ENCODE measurements around the gene IKBKE.

The IKBKE gene

DNA sequence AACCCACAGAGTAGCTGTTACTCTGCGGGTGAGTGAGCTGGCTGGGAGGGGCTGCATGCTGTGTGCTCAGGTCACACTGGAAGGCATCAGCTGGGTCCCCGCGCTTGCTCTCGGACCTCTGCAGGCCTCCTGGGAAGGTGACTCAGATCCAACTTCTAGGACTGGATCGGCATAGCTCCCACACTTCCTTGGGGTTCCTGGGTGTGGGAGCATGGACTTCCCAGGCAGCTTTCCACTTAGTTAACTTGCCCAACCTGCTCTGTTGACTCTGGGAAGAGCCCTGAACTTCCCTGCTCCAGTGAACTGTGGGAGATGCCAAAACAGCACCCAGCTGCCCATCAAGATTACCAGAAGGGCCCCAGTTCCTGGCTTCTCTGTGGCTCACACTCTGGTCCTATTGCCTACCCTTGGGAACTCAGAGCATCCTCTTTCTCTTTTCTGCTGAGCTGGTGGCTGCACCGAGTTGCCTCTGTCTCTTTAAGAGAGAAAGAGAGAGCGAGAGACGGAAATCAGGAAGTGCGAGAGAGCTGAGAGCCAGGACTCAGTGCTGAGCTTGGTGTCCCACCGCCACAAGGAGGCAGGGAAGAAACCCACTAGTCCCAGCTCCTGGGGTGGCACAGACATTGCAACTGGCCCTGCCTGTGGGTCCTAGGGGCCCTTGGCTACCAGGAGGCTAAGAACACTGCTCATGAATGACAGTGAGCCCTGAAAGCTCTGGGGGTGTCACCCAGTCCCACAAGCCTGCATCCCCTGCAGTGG, at the start of gene IKBKE:
IKBKE (plus strand) TSS at position 544 of the 759 bp plus-strand sequence. CDS start 2,752 bp downstream, outside the sequence.
- no peak for DNase-seq

DNA sequence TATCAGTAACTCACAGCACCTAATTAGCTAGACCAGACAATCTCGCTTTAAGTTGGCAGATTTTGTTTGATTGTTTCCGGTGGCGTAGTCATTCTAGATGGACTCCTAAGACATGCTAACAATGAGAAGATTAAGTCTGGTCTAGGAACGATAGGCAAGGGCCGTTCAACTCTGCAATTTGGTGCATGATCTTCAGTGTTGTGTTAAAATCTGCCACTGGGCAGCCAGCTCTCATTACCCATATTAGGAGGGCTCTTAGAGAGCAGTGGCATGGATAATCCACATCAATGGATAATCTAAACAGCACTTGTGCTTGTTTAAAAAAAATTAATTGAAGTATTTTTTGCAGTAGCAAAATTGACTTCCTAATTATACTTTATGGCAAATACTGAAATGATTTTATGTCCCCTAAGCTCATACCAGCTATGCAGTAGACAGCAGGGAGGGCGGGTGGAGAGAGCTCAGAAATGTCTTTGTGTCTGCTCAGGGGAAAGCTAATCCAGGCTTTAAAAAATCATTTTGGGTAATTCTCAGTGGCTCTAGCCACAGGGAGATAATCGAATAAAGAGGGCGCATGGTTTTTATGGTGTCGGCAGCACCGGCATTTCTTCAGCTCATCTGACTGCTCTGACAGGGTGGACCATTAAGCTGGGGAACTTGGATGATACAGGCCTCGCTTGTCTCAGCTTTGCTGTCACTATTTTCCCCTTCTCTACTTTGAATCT, 48.5 kb upstream of the IKBKE start:
- DNase-seq: peak in 1 of 2 experiments; percentile 20

- DNase-seq: no peak
Observed at GRCh38 chr1:206422525-206422924, 47.8 kb upstream of the IKBKE start.

DNA sequence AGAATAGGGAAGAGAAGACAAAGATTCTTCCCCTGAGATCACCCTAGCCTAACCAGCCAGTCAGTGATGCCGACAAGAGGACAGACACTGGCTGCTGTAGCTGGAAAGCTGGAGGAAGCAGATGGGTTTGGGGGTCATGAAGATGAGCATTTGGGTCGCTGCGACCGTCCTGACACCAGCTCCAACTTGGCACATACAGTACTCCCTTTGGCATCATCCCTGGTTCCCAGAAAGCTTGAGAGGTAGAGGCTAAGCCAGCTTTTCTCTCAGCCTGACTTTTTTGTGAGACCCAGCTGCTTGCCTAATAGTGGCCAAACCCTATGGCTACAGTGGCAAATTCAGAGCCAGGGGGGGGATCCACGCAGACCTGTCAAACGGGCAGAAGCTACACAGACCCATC, 43.0 kb upstream of the IKBKE start:
- no peak for DNase-seq

- DNase-seq: no peak
Observed at GRCh38 chr1:206429421-206429820, 40.9 kb upstream of the IKBKE start.

DNA sequence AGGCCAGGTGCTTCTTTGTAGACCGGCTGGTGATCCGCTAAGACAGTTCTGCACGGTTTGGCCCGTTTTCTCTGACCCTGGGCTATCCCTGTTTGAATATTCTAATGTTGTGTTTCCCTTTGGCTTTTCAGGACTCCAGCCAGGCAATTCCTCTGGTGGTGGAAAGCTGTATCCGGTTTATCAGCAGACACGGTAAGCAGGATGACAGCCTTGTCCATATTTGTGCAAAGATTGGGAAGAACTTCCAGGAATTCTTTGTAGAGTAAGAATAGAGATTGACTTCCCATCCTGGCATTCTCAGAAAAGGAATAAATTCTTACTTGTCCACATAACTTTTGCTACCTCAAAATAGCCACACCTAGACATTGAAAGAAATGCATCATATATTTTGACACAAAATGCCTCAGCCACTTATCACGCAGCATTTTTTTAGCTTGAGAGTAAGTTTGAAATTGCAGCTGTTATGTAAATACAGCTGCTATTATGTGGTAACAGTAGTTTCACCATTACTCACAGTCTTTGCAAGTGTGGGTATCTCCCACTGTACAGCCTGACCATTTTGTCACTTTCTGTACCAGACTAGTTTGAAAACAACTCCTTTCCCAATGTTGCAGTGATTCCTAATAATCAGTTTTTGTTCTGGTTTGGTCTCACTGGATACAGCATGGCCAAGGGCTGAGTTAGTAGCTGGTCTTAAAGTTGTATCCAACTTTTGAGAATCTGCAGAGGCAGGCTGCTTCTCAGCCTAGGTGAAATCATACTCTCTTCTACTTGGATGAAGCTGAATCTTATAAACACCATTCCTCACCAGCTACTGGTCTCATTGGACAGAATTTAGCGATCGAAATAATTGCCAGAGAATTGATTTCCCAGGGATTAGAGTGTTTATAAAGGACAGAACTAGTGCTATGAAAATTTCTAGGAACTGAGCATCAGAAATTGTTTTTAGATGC, 40.0 kb upstream of the IKBKE start:
- DNase-seq: no peak

DNA sequence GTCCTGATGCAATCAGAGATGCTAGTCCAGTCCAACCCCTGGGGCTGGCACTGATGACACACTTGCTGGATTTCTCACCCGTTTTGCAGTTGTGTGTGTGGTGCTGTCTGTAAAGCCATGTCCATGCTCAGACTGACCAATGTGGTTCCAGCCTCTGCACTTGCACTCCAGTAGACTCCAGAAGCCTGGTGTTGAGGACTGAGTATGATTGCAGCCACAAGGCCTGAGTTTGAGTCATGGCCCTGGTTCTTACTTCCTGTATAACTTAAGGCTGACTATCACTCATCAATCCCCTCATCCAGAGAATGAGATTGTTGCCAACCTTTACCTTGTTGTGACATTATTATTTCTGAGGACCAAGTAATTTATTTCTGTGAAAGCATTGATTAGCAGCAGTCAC, 34.8 kb upstream of the IKBKE start:
- DNase-seq: no peak

DNA sequence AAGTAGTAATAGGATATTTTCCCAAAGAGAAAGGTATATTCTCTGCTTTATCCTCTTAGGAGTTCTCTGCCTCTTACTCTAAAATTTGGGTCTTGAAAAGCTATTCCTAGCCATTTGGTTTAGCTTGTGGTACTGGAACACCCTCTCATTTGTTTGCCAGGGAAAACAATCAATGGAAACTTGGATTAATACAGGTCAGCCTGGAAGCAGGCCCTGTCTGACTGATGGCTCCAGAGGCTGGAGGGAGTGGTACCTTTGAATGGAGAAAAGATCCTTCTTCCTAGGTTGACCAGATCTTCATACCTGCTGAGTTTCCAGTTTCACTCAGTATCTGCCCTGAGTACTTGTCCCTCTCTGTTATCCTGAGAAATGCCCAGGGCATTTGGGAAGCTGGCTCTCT, 31.7 kb upstream of the IKBKE start:
- DNase-seq: no peak

DNA sequence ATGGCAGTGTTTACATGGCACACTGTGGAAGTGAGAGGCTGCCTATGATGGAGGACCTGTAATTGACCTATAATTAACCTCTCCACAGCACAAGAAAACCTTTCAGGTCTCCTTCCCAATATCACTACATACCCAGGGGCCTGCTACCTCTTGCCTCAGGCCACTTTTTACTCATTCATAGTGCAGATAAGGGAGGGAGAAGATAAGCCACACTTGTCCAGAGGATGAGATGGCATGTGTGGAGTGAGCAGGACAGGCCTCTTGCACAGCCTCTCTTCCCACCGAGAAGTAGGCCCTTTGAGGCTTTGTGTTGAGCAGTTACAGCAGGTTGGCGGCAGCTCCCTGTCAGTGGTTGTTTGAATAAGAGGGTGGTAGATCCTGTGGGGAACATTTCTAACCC, 31.1 kb upstream of the IKBKE start:
- DNase-seq: no peak

- no peak for DNase-seq
Observed at GRCh38 chr1:206441336-206441967, 28.8 kb upstream of the IKBKE start.

DNA sequence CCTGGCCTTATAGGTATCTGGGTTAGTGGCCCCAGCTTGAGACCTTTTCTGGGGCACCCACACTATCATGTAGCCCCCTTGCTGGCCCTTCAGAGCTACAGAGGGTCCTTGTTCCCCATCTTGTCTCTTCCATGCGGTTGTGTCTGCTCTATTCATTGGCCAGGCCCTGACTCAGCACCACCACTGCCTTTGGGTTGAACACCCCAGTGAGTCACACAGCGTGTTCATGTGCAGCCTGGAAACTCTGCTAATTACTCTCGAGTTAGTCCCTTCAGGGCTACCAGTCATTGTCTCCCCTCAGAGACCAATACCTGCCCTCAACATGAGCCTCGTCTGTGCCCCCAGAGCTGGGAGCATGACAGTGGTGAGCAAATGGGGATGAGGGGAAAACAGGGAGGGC, 28.2 kb upstream of the IKBKE start:
- no peak for DNase-seq

DNA sequence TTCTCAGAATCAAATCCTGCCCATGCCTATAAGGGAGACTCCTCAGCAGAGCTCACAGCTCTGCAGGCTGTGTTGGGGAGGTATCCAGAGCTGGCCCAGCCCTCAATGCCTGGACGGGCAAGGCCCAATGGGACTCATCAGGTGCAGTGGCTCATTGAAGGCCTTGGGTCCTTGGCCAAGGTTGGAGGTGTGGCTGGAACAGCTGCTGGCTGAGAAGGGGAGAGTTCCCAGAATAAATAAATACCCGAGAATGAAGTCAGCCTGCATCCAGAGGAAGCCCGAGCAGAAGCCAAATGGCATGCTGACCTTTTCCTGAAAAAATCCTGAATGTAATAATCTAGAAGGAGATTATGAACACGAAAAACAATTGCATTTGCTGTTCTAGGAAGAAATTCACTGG, 25.2 kb upstream of the IKBKE start:
- no peak for DNase-seq

GRCh38 chr1:206445911-206446356, 24.3 kb upstream of the IKBKE start:
- DNase-seq: peak in 1 of 2 experiments; percentile 14

DNA sequence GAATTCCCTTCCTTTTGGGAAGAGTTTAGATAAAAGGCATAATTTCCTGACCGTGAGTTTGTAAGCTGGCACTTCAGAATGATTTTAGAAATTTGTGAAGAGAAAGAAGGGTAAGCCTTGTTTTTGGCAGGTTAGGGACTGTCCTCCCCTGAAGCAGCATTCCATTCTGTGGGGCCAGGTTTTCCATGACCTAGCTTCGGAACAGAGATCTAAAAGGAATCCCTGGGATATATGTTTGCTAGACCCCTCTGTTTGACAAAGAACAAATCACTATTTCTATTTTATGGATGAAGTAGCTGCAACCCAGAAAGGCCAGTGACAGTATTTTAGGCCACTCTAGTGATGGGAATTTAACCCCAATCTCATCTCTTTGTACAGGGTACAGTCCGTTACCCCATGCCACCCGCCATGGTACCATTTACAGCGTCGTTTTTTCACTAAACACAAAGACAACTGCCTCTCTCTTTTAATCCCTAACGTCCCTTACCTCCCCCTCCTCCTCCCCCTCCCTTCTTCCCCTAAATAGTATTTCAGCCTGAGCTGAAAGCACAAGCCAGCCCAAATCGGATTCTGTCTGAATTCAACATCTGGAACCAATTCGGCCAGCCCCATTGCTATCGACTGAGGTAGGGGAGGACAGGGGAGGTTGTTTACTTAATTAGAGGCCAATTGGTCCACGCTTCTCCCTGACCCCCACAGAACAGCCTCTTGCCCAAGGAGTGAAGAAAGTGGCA, 23.4 kb upstream of the IKBKE start:
- DNase-seq: no peak

GRCh38 chr1:206447422-206447765, 22.9 kb upstream of the IKBKE start:
- no peak for DNase-seq

GRCh38 chr1:206447792-206448191, 22.5 kb upstream of the IKBKE start:
- no peak for DNase-seq

GRCh38 chr1:206448471-206448870, 21.8 kb upstream of the IKBKE start:
- no peak for DNase-seq

DNA sequence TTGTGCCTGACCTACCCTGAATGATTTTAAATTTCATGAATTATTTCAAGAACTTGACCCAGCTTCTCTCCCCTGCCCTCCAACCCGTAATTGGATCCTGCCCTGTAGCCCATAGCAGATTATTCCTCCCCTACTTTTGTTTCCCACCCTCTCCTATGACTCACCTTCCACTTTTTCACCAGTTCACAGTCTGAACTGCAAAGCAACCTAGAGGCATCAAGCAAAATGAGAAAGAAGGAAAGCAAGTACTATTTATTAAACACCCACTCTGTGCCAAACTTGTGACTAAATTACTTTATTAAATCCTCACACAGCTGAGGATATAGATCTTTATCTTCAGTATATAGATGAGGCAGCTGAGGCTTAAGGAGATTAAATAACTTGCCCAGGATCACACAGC, 20.7 kb upstream of the IKBKE start:
- no peak for DNase-seq

DNA sequence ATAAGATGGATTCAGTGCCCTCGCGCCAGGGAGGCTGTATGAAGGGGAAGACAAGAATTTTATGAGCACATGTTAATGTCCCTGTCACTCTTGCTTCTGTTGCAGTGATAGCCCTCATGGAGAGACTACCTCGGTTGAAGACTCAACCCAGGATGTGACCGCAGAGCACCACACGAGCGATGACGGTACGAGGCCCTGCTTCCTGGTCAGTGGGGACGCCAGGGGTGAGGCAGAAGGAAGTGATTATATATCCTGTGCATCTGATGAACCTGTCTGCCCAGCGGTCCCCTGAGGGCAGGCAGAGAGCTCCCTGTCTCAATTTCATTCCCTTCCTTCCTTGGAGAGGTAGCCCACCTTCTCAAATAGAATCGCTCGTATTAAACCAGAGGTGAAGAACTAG, 20.0 kb upstream of the IKBKE start:
- no peak for DNase-seq

- no peak for DNase-seq
Observed at GRCh38 chr1:206451134-206451686, 19.1 kb upstream of the IKBKE start.

- DNase-seq: no peak
Observed at GRCh38 chr1:206453111-206453510, 17.2 kb upstream of the IKBKE start.

DNA sequence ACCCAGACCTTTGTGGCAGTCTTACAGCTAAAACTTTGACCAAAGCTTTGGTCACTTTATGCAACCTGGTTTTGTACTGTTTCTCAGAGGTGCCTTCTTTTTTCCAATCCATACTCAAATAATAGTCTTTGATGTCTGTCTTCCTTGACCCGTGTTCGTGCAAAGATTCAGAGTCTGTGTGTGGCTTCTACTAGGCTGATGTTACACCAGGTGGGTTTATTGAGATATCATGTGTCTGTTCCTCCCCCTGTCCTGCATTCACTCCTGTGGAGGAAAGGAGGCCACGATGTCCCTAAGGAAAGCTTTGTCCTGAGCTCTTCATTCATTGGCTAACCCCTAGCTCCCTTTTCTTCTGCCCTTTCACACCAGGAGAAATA, 15.0 kb upstream of the IKBKE start:
- no peak for DNase-seq

All from NCI-H524 (cell line).